H1 (cell line): ENCODE measurements around the gene CAMTA1. TPM values are rescaled to one million over a fixed set of nuclear protein-coding genes. Genes with fewer than 3 reads are reported as not detected.

Experiments used
- CTCF ChIA-PET: fragments of 300-600 bp; sonication (Branson Sonifier 250); formaldehyde crosslinking; loops from one replicate; lab custom pipeline; 2021; ENCODE audit not compliant: partially characterized antibody; lab: Charles Lee
- POLR2A ChIA-PET: fragments of 300-600 bp; sonication (Branson Sonifier 250); formaldehyde crosslinking; loops from one replicate; lab custom pipeline; 2021; ENCODE audit warnings: inconsistent platforms; ENCODE audit not compliant: partially characterized antibody; lab: Charles Lee
- DNase-seq, 2 experiments: peaks; one replicate each; pipeline versions ENCODE4 v3.0.0 to v3.0.0-alpha.2; 2010 to 2022; ENCODE audit warnings: low spot score in 2 of 2, low read depth in 1 of 2, mixed read lengths in 1 of 2
- FAIRE-seq: peaks from 2 replicates; lab custom pipeline; 2011; peaks lifted over from hg19 to GRCh38; lab: Jason Lieb, UNC
- H2AFZ ChIP-seq: 2 replicates; pipeline ENCODE4 v1.8.1; 2012; ENCODE audit warnings: low read length, inconsistent platforms
- H2AK5ac ChIP-seq: 2 replicates; pipeline ENCODE4 v1.6.1; 2013; ENCODE audit warnings: low read depth, low read length
- H2BK120ac ChIP-seq: replicated peaks from 2 replicates; pipeline ENCODE3; 2013; ENCODE audit warnings: low read depth, low read length, inconsistent platforms
- H2BK12ac ChIP-seq: 2 replicates; pipeline ENCODE4 v1.6.1; 2013; ENCODE audit warnings: low read depth, low read length
- H2BK15ac ChIP-seq: 2 replicates; pipeline ENCODE4 v1.6.1; 2013; ENCODE audit warnings: low read length
- H2BK20ac ChIP-seq: 2 replicates; pipeline ENCODE4 v1.6.1; 2013; ENCODE audit warnings: low read length
- H2BK5ac ChIP-seq: 2 replicates; pipeline ENCODE4 v1.6.1; 2013; ENCODE audit warnings: low read depth, low read length
- H3K14ac ChIP-seq: 2 replicates; pipeline ENCODE4 v1.6.1; 2013; ENCODE audit warnings: inconsistent platforms; ENCODE audit not compliant: insufficient read length
- H3K18ac ChIP-seq: 2 replicates; pipeline ENCODE4 v1.6.1; 2013; ENCODE audit warnings: low read length; ENCODE audit errors: extremely low read depth
- H3K23ac ChIP-seq: 2 replicates; pipeline ENCODE4 v1.6.1; 2013; ENCODE audit warnings: inconsistent platforms; ENCODE audit not compliant: insufficient read length
- H3K23me2 ChIP-seq: 2 replicates; pipeline ENCODE4 v1.6.1; 2013; ENCODE audit warnings: low read depth, low read length
- H3K27ac ChIP-seq: 2 replicates; pipeline ENCODE4 v1.6.1; 2011; ENCODE audit warnings: low read depth, low read length, inconsistent platforms
- H3K27me3 ChIP-seq, 4 experiments: replicated peaks in 1 of 4; 1 replicate in 1 of 4; 2 replicates in 3 of 4; pipeline versions ENCODE4 v1.6.1 to v1.8.1; 2011 to 2013; ENCODE audit warnings: low read length in 3 of 4, mild to moderate bottlenecking in 3 of 4, inconsistent platforms in 2 of 4, mixed read lengths in 2 of 4, moderate library complexity in 1 of 4; ENCODE audit not compliant: control insufficient read depth in 3 of 4, insufficient read depth in 3 of 4; ENCODE audit errors: extremely low read depth in 1 of 4
- H3K36me3 ChIP-seq, 4 experiments: 2 replicates each; pipeline versions ENCODE4 v1.6.1 to v1.8.1; 2011 to 2013; ENCODE audit warnings: mild to moderate bottlenecking in 4 of 4, low read length in 3 of 4, moderate library complexity in 2 of 4, control low read depth in 1 of 4, inconsistent platforms in 1 of 4; ENCODE audit not compliant: insufficient read depth in 4 of 4, control insufficient read depth in 2 of 4
- H3K4ac ChIP-seq: replicated peaks from 2 replicates; pipeline ENCODE3; 2013; ENCODE audit warnings: low read length, low read depth, mixed read lengths, inconsistent platforms; ENCODE audit not compliant: insufficient read length
- H3K4me1 ChIP-seq, 4 experiments: replicated peaks in 1 of 4; 1 replicate in 1 of 4; 2 replicates in 3 of 4; pipeline versions ENCODE4 v1.6.1 to v1.8.1; 2011 to 2013; ENCODE audit warnings: low read length in 3 of 4, inconsistent platforms in 2 of 4, mixed read lengths in 1 of 4; ENCODE audit not compliant: insufficient read depth in 4 of 4, control insufficient read depth in 3 of 4
- H3K4me2 ChIP-seq, 2 experiments: 2 replicates each; pipeline versions ENCODE4 v1.6.1 to v1.8.1; 2011 to 2013; ENCODE audit warnings: low read depth in 2 of 2, low read length in 2 of 2, control low read depth in 1 of 2, inconsistent platforms in 1 of 2, mild to moderate bottlenecking in 1 of 2; ENCODE audit not compliant: insufficient read depth in 1 of 2
- H3K4me3 ChIP-seq, 4 experiments: fragments of 200-600, 300-600 bp in 1 of 4; sonication (generic), shearing (Covaris generic), sonication (Bioruptor Twin) in 1 of 4; 2 replicates each; pipeline versions ENCODE4 v1.5.1 to v1.8.1; 2011 to 2016; ENCODE audit warnings: low read length in 4 of 4, low read depth in 3 of 4, control low read depth in 2 of 4, inconsistent platforms in 2 of 4, mild to moderate bottlenecking in 2 of 4, mixed read lengths in 1 of 4, moderate library complexity in 1 of 4; ENCODE audit not compliant: insufficient read depth in 2 of 4; ENCODE audit errors: extremely low read depth in 1 of 4
- H3K56ac ChIP-seq: replicated peaks from 2 replicates; pipeline ENCODE3; 2013; ENCODE audit warnings: low read depth, mild to moderate bottlenecking, mixed read lengths, low read length, inconsistent platforms; ENCODE audit not compliant: insufficient read length
- H3K79me1 ChIP-seq: 2 replicates; pipeline ENCODE4 v1.6.1; 2013; ENCODE audit warnings: low read depth, low read length, control low read depth
- H3K79me2 ChIP-seq, 2 experiments: 2 replicates each; pipeline versions ENCODE4 v1.6.1 to v1.8.1; 2012 to 2013; ENCODE audit warnings: low read length in 2 of 2, mild to moderate bottlenecking in 2 of 2, inconsistent platforms in 1 of 2; ENCODE audit not compliant: insufficient read depth in 2 of 2, control insufficient read depth in 1 of 2
- H3K9ac ChIP-seq, 4 experiments: replicated peaks in 1 of 4; 1 replicate in 1 of 4; 2 replicates in 3 of 4; pipeline versions ENCODE4 v1.6.1 to v1.8.1; 2011 to 2013; ENCODE audit warnings: low read depth in 3 of 4, low read length in 3 of 4, control low read depth in 2 of 4, mild to moderate bottlenecking in 2 of 4, moderate library complexity in 2 of 4, inconsistent platforms in 1 of 4; ENCODE audit errors: extremely low read depth in 1 of 4
- H3K9me3 ChIP-seq, 2 experiments: 2 replicates each; pipeline versions ENCODE4 v1.6.1 to v1.8.1; 2012 to 2013; ENCODE audit warnings: mild to moderate bottlenecking in 2 of 2, moderate library complexity in 2 of 2, control low read depth in 1 of 2, inconsistent platforms in 1 of 2, low read depth in 1 of 2, low read length in 1 of 2, mixed read lengths in 1 of 2; ENCODE audit not compliant: insufficient read depth in 2 of 2
- H4K20me1 ChIP-seq, 2 experiments: replicated peaks in 1 of 2; 2 replicates each; pipeline versions ENCODE3 to v1.8.1; 2011 to 2013; ENCODE audit warnings: inconsistent platforms in 2 of 2, low read length in 2 of 2, mild to moderate bottlenecking in 1 of 2; ENCODE audit not compliant: insufficient read depth in 2 of 2, control insufficient read depth in 1 of 2
- H4K5ac ChIP-seq: 2 replicates; pipeline ENCODE4 v1.6.1; 2013; ENCODE audit warnings: low read length, low read depth, mixed read lengths, inconsistent platforms; ENCODE audit not compliant: insufficient read length
- H4K8ac ChIP-seq: 2 replicates; pipeline ENCODE4 v1.8.0; 2013; ENCODE audit warnings: mild to moderate bottlenecking, moderate library complexity, low read length, inconsistent platforms; ENCODE audit not compliant: insufficient read depth; ENCODE audit errors: extremely low read depth
- H4K91ac ChIP-seq: replicated peaks from 2 replicates; pipeline ENCODE3; 2013; ENCODE audit warnings: low read length, mixed read lengths, inconsistent platforms; ENCODE audit not compliant: insufficient read length
- CTBP2 ChIP-seq: IDR thresholded peaks from 2 replicates; pipeline ENCODE4 v1.7.0; 2011; ENCODE audit warnings: borderline replicate concordance, mild to moderate bottlenecking, moderate library complexity, mixed read lengths, low read length; ENCODE audit not compliant: insufficient read depth, insufficient read length
- EP300 ChIP-seq, 2 experiments: IDR thresholded peaks; 1 replicate in 1 of 2; 2 replicates in 1 of 2; pipeline ENCODE4 v1.6.1; 2011 to 2012; ENCODE audit warnings: low read depth in 2 of 2, low read length in 2 of 2, mild to moderate bottlenecking in 2 of 2, borderline replicate concordance in 1 of 2, inconsistent platforms in 1 of 2, moderate library complexity in 1 of 2
- RAD21 ChIP-seq, 2 experiments: IDR thresholded peaks in 1 of 2; conservative IDR thresholded peaks in 1 of 2; 2 replicates each; pipeline ENCODE4 v1.6.1; 2011; ENCODE audit warnings: low read depth in 2 of 2, low read length in 2 of 2, improper control_type of control experiment in 1 of 2, inconsistent platforms in 1 of 2, mild to moderate bottlenecking in 1 of 2, moderate library complexity in 1 of 2
- WGBS, 2 experiments: shearing (Covaris generic) in 1 of 2; methylation state at CpG; one replicate each; pipeline versions ENCODE4 v1.1.6 to v1.1.7; 2013 to 2015; ENCODE audit warnings: low lambda C conversion rate in 2 of 2, mixed read lengths in 2 of 2, inconsistent platforms in 1 of 2, low coverage in 1 of 2, missing lambda C conversion rate in 1 of 2; ENCODE audit not compliant: insufficient replicate concordance in 2 of 2, insufficient coverage in 1 of 2, insufficient read length in 1 of 2; ENCODE audit errors: extremely low coverage in 1 of 2, missing lambda C conversion rate in 1 of 2; 5-methylcytosine and 5-hydroxymethylcytosine counted together
- polyA plus RNA-seq, 7 experiments: library from polyadenylated mRNA; depleted of rRNA in 3 of 7; stranded (reverse) in 5 of 7; unstranded in 2 of 7; fragments of >200 nt in 5 of 7; fragments of 200-250 nt in 2 of 7; gene quantifications; 1 replicate in 5 of 7; 2 replicates in 1 of 7; 4 replicates in 1 of 7; pipeline versions ENCODE4 v1.2.1 to v1.2.3, GENCODE V29; 2011 to 2013; ENCODE audit warnings: missing spikeins in 2 of 7, mixed read lengths in 2 of 7
- total RNA-seq: library from RNA; stranded (reverse); fragmentation: NEBNext Ultra II Directional; extraction: Animal tissue kit (Norgen Biotek cat#: 25700); gene quantifications from 2 replicates; pipeline ENCODE4 v1.2.1, GENCODE V29; 2021
- TF ChIP-seq, protein P1 (sequence below), 3 experiments: IDR thresholded peaks; 1 replicate in 2 of 3; 2 replicates in 1 of 3; pipeline versions ENCODE4 v1.5.1 to v1.6.1; 2011; ENCODE audit warnings: low read length in 3 of 3, mild to moderate bottlenecking in 3 of 3, inconsistent platforms in 2 of 3, low read depth in 1 of 3, moderate library complexity in 1 of 3; ENCODE audit not compliant: insufficient read depth in 1 of 3; ENCODE audit errors: control extremely low read depth in 1 of 3

Gene CAMTA1
- total and polyA plus RNA-seq, 2 of the 8 experiments (the other 6 are each of a cell fraction or from before 2014, with no cell fraction given): 65.0 to 119 TPM

DNA sequence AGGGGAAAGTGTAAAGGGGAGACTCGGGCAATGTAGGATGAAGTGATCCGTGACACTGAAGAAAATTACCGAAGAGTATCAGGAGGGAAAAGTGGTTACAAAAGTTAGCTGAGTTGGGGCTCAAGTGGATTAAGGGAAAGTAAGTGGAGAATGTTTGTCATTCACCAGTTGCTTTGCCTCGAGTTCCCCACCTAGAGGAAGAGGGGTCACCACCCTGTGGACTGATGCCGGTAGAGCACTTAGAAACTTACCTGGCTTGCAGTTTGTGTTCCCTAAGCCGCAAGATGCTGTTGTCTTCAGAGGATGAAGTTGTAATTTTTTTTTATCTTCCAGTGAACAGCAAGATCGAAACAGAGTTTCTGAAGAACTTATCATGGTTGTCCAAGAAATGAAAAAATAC is 999.9 kb downstream of the CAMTA1 start:
- ChIA-PET POLR2A (interaction anchor here (0.7 to 2.8 kb wide), 3 partner anchors 10 to 108 kb away, joined by 3 to 7 read pairs (median 4); partner anchors contain the start of gene VAMP3), CTCF (interaction anchor here (0.7 to 2.0 kb wide), 3 partner anchors 14 to 822 kb away, joined by 3 to 7 read pairs (median 3); no protein-coding TSS in a partner anchor)
- Histone ChIP-seq H4K20me1 (peaks cover 0 to 2% of the 10 kb centered on the region in 2 experiments), H2AFZ (no peak overlapping the region), H3K4me2 (peak overlapping the region; percentile 61 to 80; a peak in 3 of 4 replicates), H3K4me1 (peaks cover 0 to 6% (median 0%) of the 10 kb centered on the region in 4 experiments; a peak in 2 of 7 replicates), H2BK12ac (no peak overlapping the region), H3K9ac (no peak overlapping the region), H4K91ac (no peak overlapping the region), H3K9me3 (peaks cover 9 to 11% of the 10 kb centered on the region in 2 experiments; a peak in 3 of 4 replicates), H3K79me2 (no peaks in the 10 kb centered on the region), H3K14ac (no peak overlapping the region), H3K4ac (no peak overlapping the region), H2BK20ac (no peak overlapping the region), H4K5ac (no peak overlapping the region), H2BK5ac (no peak overlapping the region), H4K8ac (no peak overlapping the region), H3K18ac (no peak overlapping the region), H3K27ac (no peak overlapping the region), H2BK15ac (no peak overlapping the region), H3K4me3 (peak overlapping the region in 3 of 4 experiments; percentile 14 to 62 (median 43); a peak in 3 of 8 replicates), H3K23me2 (peaks cover 2% of the 10 kb centered on the region; the same call in 1 of the 2 replicates), H2BK120ac (no peak overlapping the region), H3K36me3 (peaks cover 7 to 49% (median 23%) of the 10 kb centered on the region in 4 experiments; a peak in 7 of 8 replicates), H3K27me3 (peaks cover 0 to 8% (median 7%) of the 10 kb centered on the region in 4 experiments; a peak in 5 of 7 replicates), H3K23ac (no peak overlapping the region), H3K79me1 (no peaks in the 10 kb centered on the region), H3K56ac (no peak overlapping the region), H2AK5ac (no peak overlapping the region)
- DNase-seq: no peak
- FAIRE-seq: peak; percentile 24
- WGBS, 2 experiments: 82% methylated on average over 7 of the region's 7 CpGs; no CpG with 5 or more reads in 1 of the 2 experiments
- TF ChIP-seq EP300 (IDR thresholded peaks at IDR 0.05; ENCODE audit: borderline replicate concordance in 1 of 2, low read depth in 2 of 2, low read length in 2 of 2) (no peak), CTBP2 (no peak), RAD21 (IDR thresholded peaks at IDR 0.05 in 1 of 2, conservative IDR thresholded peaks at IDR 0.05 in 1 of 2; ENCODE audit: low read depth in 2 of 2, low read length in 2 of 2) (peak; percentile 1 to 27; a peak in 1 of 4 replicates)
- TF ChIP-seq, protein P1, sequence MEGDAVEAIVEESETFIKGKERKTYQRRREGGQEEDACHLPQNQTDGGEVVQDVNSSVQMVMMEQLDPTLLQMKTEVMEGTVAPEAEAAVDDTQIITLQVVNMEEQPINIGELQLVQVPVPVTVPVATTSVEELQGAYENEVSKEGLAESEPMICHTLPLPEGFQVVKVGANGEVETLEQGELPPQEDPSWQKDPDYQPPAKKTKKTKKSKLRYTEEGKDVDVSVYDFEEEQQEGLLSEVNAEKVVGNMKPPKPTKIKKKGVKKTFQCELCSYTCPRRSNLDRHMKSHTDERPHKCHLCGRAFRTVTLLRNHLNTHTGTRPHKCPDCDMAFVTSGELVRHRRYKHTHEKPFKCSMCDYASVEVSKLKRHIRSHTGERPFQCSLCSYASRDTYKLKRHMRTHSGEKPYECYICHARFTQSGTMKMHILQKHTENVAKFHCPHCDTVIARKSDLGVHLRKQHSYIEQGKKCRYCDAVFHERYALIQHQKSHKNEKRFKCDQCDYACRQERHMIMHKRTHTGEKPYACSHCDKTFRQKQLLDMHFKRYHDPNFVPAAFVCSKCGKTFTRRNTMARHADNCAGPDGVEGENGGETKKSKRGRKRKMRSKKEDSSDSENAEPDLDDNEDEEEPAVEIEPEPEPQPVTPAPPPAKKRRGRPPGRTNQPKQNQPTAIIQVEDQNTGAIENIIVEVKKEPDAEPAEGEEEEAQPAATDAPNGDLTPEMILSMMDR (IDR thresholded peaks at IDR 0.05; ENCODE audit: control extremely low read depth in 1 of 3, insufficient read depth in 1 of 3, low read depth in 1 of 3, low read length in 3 of 3): peak; percentile 11 to 23 (median 15); a peak in 2 of 4 replicates
